ENCODE results near the gene DUSP2. TPM values are rescaled to one million over a fixed set of nuclear protein-coding genes. Genes with fewer than 3 reads are reported as not detected.
A peak's percentile ranks its signal among the peaks of the same experiment; 100 is the strongest.

The DUSP2 gene
- total and polyA plus RNA-seq, 9 of the 15 experiments (the other 6 are each of a cell fraction or from before 2014, with no cell fraction given): 0.04 to 0.18 TPM; not detected in 7

DNA sequence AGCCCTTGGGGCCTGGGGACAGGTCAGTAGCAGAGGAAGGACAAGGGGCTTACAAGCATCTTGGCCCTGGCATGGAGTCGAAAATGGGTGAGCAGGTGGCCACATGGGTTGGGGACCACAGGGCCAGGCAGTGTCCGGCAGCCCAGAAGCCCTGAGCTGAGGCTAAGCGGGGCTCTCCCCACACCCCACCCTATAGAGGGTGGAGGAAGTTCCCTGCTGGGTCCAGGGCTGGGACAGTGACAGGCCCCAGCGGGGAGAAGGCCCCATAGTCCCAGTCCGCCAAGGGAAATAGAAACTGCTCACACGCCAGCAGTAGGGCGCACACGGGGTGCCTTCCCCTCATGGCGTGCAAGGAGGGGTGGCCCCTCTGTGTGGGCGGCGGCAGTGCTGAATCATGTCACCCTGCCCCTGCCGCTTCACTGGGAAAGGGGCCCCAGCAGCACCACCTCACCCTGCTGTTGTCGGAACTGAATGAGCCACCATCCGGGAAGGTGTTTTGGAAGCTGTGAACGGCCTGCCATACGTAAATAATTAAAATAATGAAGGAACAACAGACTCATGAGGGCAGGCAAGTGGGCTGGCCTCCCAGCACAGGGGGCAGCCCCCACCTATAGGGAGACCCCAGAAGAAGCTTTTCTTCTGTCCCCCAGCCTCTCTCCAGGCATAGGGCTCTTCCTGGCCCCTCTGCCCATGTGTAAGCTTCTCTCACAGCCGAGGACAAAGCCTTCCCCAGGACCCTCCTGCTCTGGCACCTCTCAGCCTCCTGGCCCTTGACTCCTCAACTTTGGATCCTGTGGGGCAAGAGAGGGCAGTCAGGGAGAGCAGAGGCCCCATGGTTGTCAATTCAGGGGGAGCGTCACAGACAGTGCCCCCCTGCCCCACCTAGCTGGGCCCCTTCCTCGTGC is 12.7 kb upstream of the DUSP2 start (continued):
- TF ChIP-seq, protein P1, sequence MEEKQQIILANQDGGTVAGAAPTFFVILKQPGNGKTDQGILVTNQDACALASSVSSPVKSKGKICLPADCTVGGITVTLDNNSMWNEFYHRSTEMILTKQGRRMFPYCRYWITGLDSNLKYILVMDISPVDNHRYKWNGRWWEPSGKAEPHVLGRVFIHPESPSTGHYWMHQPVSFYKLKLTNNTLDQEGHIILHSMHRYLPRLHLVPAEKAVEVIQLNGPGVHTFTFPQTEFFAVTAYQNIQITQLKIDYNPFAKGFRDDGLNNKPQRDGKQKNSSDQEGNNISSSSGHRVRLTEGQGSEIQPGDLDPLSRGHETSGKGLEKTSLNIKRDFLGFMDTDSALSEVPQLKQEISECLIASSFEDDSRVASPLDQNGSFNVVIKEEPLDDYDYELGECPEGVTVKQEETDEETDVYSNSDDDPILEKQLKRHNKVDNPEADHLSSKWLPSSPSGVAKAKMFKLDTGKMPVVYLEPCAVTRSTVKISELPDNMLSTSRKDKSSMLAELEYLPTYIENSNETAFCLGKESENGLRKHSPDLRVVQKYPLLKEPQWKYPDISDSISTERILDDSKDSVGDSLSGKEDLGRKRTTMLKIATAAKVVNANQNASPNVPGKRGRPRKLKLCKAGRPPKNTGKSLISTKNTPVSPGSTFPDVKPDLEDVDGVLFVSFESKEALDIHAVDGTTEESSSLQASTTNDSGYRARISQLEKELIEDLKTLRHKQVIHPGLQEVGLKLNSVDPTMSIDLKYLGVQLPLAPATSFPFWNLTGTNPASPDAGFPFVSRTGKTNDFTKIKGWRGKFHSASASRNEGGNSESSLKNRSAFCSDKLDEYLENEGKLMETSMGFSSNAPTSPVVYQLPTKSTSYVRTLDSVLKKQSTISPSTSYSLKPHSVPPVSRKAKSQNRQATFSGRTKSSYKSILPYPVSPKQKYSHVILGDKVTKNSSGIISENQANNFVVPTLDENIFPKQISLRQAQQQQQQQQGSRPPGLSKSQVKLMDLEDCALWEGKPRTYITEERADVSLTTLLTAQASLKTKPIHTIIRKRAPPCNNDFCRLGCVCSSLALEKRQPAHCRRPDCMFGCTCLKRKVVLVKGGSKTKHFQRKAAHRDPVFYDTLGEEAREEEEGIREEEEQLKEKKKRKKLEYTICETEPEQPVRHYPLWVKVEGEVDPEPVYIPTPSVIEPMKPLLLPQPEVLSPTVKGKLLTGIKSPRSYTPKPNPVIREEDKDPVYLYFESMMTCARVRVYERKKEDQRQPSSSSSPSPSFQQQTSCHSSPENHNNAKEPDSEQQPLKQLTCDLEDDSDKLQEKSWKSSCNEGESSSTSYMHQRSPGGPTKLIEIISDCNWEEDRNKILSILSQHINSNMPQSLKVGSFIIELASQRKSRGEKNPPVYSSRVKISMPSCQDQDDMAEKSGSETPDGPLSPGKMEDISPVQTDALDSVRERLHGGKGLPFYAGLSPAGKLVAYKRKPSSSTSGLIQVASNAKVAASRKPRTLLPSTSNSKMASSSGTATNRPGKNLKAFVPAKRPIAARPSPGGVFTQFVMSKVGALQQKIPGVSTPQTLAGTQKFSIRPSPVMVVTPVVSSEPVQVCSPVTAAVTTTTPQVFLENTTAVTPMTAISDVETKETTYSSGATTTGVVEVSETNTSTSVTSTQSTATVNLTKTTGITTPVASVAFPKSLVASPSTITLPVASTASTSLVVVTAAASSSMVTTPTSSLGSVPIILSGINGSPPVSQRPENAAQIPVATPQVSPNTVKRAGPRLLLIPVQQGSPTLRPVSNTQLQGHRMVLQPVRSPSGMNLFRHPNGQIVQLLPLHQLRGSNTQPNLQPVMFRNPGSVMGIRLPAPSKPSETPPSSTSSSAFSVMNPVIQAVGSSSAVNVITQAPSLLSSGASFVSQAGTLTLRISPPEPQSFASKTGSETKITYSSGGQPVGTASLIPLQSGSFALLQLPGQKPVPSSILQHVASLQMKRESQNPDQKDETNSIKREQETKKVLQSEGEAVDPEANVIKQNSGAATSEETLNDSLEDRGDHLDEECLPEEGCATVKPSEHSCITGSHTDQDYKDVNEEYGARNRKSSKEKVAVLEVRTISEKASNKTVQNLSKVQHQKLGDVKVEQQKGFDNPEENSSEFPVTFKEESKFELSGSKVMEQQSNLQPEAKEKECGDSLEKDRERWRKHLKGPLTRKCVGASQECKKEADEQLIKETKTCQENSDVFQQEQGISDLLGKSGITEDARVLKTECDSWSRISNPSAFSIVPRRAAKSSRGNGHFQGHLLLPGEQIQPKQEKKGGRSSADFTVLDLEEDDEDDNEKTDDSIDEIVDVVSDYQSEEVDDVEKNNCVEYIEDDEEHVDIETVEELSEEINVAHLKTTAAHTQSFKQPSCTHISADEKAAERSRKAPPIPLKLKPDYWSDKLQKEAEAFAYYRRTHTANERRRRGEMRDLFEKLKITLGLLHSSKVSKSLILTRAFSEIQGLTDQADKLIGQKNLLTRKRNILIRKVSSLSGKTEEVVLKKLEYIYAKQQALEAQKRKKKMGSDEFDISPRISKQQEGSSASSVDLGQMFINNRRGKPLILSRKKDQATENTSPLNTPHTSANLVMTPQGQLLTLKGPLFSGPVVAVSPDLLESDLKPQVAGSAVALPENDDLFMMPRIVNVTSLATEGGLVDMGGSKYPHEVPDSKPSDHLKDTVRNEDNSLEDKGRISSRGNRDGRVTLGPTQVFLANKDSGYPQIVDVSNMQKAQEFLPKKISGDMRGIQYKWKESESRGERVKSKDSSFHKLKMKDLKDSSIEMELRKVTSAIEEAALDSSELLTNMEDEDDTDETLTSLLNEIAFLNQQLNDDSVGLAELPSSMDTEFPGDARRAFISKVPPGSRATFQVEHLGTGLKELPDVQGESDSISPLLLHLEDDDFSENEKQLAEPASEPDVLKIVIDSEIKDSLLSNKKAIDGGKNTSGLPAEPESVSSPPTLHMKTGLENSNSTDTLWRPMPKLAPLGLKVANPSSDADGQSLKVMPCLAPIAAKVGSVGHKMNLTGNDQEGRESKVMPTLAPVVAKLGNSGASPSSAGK (IDR thresholded peaks at IDR 0.05): peak; percentile 58
- TF ChIP-seq RCOR1 (IDR thresholded peaks at IDR 0.05; ENCODE audit: borderline replicate concordance in 1 of 2, low read depth in 2 of 2, low read length in 2 of 2): peak in 1 of 2 experiments; percentile 12; a peak in 1 of 4 replicates
- TF ChIP-seq, protein P2, sequence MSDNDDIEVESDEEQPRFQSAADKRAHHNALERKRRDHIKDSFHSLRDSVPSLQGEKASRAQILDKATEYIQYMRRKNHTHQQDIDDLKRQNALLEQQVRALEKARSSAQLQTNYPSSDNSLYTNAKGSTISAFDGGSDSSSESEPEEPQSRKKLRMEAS (CRISPR knock-in tag; IDR thresholded peaks at IDR 0.05): peak; percentile 83
- TF ChIP-seq MTA3 (IDR thresholded peaks at IDR 0.05; ENCODE audit: borderline replicate concordance): peak; percentile 66; the same call in 1 of the 2 replicates
- TF ChIP-seq MAFG (tag; conservative IDR thresholded peaks at IDR 0.05): peak; percentile 71
- TF ChIP-seq ZNF583 (CRISPR knock-in tag; IDR thresholded peaks at IDR 0.05): 0 out of 2 replicates have a peak, but pooled peaks have one; percentile 34
- no peak for TF ChIP-seq MTA1 (IDR thresholded peaks at IDR 0.05; ENCODE audit: borderline replicate concordance)
- peak; percentile 50; the same call in 1 of the 2 replicates for TF ChIP-seq GABPB1 (CRISPR knock-in tag; IDR thresholded peaks at IDR 0.05)
- TF ChIP-seq NEUROD1 (IDR thresholded peaks at IDR 0.05; ENCODE audit: borderline replicate concordance, low read depth, low read length, partially characterized antibody): peak; percentile 58
- TF ChIP-seq MAFK (IDR thresholded peaks at IDR 0.05; ENCODE audit: low read length): peak; percentile 43
- TF ChIP-seq FOSL1 (tag; conservative IDR thresholded peaks at IDR 0.05): peak; percentile 27; the same call in 1 of the 2 replicates

Data from K562 (cell line).